HG03103 (cell line): Measurements from ENCODE around the gene RUNDC1.

Experiments used
- ATAC-seq: cut with Tn5 transposase; IDR thresholded peaks from one replicate; pipeline ENCODE4 v1.9.1; 2021; ENCODE audit warnings: low read depth; ENCODE audit not compliant: unreplicated experiment

The RUNDC1 gene

GRCh38 chr17:43016216-43016615 lies 35.9 kb downstream of the RUNDC1 start:
- no peak for ATAC-seq

DNA sequence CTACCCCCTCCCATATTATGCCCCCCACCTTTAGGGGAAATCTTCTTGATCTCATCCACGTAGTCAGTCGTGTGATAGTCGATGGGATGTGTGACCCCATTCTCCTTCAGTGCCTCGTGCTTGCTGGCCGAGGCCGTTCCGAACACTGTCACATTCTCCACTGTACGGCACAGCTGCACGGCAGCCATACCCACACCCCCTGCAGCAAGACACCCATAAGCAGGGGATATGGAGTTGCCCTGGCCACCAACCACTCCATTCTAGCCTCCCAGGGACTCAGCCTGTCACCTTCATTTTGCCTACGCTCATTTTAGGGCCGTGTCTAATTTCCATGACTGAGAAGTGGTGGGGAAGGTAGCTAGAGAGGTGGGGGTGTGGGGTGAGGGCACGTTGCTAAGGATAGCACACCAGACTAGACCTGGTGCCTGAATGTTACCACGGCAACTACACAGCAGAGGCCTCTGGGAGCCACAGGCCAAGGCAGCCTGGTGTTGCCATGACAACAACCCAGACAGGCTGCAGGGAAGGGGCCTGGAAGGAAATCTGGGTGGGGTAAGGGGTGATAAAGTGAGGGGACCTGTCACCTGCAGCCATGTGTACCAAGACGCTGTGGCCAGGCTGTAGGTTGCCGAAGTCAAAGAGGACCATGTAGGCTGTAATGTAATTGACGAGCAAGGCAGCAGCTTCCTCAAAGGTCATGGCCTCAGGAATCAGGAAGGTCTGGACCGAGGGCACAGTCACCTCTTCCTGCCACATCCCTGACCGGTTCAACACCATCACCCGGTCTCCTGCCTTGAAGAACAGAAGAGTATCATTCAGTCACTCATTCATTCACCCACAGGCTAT lies 37.9 kb downstream of the RUNDC1 start:
- no peak for ATAC-seq

- ATAC-seq, result no peak
These were observed 38.6 kb downstream of the RUNDC1 start for GRCh38 chr17:43018932-43019331.

DNA sequence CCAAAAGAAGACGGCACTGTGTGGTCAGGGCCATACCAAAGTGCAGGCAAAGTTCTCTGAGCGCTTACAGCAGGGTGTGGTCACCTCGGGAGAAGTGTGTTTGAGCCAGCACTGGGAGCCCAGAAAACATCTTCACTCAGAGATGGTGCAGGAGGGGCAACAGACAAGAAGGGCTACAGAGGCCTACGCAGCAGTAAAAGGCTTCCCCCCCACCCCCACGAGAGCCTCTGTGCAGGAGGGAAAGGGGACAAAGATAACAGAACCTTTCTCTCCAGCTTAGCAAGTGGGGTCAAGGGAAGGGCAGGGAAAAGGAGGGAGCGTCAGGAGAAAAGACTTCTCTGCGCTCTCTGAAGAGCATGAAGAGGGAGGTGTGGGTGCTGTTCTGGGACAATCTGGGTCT lies 39.1 kb downstream of the RUNDC1 start:
- no peak for ATAC-seq

DNA sequence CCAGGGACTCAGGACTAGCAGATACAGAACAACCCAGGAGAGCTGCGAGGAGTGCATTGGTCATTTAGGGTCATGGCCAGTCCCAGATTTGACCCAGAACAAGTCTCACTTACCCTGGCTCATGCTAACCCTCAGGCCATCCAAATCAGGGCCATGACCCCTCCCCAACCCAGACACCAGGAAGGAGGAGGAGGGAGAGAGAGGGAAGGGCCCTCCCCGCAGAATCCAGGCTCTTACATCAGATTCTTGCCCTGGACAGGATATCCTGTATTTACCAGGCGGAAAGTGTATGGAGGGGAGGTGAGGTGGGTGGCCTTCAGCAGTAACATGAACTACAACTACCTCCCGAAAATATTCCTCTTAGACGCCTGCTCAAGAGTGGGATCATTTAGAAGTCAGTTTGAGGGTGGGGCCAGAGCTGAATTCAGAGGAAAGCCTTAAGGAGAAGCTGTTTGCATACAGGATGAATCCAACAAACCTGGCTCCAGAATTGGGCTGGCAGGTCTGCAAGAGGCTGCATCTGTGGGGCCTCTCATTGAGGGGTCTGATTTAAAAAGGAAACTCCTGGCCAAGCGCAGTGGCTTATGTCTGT lies 39.8 kb downstream of the RUNDC1 start:
- no peak for ATAC-seq

GRCh38 chr17:43020789-43021740 lies 40.7 kb downstream of the RUNDC1 start:
- no peak for ATAC-seq

DNA sequence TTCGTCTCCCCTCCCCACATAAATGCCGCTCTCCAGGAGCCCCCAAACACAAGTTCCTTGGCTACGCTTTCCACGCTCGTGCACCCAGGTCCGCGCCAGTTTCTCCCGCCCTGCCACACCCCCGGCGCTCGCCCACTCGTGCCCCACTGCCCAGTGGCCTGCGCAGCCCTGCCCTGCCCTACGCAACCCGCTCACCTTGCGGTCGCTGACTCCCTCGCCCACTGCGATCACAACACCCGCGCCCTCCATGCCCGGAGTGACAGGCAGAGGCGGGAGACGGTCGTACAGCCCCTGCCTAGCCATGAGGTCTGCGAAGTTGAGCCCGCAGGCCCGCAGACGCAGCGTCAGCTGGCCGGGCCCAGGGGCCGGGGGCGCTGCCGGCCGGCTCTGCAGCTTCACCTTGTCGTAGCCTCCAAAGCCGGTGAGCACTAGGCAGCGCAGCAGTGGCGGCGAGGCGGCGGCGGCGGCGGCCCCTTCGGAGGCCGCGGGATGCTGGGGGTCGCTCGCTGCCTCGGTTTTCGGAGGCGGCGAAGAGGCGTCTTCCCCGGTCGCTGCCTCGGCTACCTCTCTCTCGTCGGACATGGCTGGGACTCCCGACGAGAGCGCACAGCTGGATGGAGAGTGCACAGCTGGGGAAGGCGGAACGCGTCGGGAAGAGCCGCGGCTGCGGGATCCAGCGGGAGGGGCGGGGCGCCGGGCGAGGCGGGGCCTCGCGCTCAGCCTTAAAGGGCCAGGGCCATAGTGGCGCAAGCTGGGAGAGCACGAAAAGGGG lies 41.6 kb downstream of the RUNDC1 start, which contains the start of gene VAT1:
Gene VAT1 (minus strand): TSS at position 645 of the 772 bp plus-strand sequence. CDS start 63 bp downstream, at position 582.
- ATAC-seq, result no peak

- no peak for ATAC-seq
These were observed 44.3 kb downstream of the RUNDC1 start, which contains the start of gene RND2 for GRCh38 chr17:43024407-43025289. TSS of gene RND2 (plus strand) at chr17:43025231. CDS start at chr17:43025348, 117 bp downstream.

- no peak for ATAC-seq
These were observed 44.9 kb downstream of the RUNDC1 start for GRCh38 chr17:43025290-43025657.

- no peak for ATAC-seq
These were observed 45.6 kb downstream of the RUNDC1 start for GRCh38 chr17:43025766-43026537.

GRCh38 chr17:43026595-43026994 lies 46.2 kb downstream of the RUNDC1 start:
- no peak for ATAC-seq

- no peak for ATAC-seq
These were observed 47.0 kb downstream of the RUNDC1 start for GRCh38 chr17:43027091-43028032.

- ATAC-seq, result no peak
These were observed 48.0 kb downstream of the RUNDC1 start for GRCh38 chr17:43028221-43028861.

GRCh38 chr17:43030137-43030767 lies 49.9 kb downstream of the RUNDC1 start:
- no peak for ATAC-seq

DNA sequence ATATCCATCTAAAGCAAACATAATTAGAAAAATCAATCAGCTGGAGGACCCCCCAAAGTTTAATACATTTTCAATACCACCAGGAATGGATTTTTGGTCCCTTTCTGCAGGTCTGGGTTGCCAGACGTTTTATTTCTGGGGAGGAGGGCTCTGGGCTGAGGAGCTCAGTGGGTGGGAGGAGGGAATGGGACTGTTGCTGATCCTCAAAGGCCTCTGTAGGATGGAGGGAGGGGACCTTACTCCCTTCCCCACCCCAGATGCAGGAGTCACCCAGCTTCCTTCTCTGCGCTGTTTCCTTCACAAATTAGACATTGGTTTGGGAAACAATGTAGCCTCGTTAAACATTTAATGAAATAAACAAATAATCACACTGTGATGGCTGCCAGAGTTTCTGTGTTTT lies 51.3 kb downstream of the RUNDC1 start:
- ATAC-seq, result no peak
